ENCODE results near the gene KRT23.
"Not testable (repeated sequence)": the region's sequence is repeated elsewhere in the genome, so short reads cannot be mapped to it uniquely, and the experiment has no call there.

Gene KRT23

DNA sequence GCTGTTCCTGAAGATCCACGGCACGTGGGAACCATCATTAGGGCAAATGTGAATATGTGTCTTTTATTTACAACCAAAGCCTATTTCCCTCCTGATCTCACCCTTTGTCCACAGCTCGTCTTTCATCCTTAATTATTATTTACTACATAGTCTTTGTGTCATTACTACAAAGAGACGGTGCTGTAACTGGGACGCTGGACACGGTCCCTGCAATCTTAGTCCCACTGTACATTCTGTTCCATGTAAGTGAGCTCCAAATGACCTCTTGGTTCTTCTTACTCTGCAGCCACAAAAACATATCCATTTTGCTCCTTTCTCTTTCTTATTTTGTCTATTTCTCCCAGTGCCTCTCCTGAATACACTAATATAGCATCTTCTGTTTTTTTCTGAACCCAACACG lies 12.7 kb upstream of the KRT23 start:
- no peak for DNase-seq (ENCODE audit: low read depth in 2 of 2)

DNA sequence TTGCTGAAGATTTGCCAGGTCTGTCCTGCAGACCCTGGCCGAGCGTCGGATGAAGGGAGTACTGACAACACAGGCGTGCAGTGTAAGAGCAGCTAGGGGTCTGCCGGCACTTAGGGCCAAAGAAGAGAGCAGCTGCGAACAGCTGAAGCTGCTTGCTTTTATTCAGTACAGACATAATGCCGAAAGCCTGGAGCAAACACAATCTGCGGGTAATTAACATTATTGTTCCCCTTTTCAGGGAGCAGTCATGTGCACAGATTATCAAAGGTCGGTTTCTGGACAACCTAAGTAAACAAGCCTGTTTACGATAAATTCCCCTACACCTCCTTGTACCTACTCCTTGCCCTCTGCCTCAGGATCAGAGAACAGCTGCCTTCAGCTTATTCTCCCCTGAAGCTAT lies 12.0 kb upstream of the KRT23 start:
- DNase-seq (ENCODE audit: low read depth in 2 of 2): no peak

DNA sequence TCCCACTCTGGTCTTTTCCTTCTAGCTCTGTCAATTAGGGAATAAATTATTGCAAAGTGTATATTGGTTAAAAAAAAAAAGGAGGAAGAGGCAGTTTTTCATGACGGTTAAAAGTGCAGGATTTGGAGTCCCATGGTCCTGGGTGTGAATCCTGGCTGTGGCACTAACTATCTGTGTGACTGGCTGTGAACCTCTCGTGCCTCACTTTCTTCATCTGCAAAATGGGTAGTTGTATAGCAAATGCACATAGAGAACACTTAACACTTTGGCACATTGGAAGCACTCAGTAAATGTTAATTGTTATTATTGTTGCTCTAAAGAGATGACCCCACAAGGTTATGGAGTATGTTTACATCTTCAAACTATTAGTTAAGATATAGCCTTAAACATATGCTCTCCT lies 10.5 kb upstream of the KRT23 start:
- no peak for DNase-seq (ENCODE audit: low read depth in 2 of 2)

DNA sequence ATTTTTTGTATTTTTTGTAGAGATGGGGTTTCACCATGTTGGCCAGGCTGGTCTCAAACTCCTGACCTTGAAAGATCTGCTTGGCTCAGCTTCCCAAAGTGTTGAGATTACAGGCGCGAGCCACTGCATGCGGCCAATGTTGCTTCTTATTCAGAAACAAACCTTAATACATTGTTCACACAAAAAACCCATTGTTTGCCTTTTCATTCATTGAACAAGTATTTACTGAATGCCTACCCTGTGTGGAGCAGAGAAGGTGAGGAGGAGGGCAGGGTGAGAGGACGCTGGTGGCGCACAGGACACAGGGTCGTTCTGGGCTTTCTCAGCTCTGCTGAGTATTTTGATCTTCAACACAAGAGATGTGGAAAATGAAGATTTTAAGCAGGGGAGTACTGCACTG lies 8.0 kb upstream of the KRT23 start:
- no peak for DNase-seq (ENCODE audit: low read depth in 2 of 2)

DNA sequence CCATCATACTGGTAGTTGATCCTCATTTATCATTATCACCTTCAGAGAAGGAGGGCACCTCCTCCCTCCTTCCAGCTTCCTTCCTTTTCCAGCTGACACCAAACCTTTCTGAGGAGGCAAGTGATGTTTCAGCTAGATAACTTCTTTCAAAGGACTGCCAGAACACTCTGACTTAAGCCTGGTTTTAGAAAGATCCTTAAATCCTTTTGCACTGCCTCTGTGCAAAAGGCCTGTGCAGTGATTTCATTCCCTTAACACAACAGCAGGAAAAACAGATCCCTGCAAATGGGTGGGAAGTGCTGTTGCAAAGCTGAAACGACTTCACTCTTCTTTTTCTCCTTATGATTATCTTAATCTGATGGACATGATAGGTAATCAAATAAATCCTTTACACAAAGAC lies 7.1 kb upstream of the KRT23 start:
- no peak for DNase-seq (ENCODE audit: low read depth in 2 of 2)

DNA sequence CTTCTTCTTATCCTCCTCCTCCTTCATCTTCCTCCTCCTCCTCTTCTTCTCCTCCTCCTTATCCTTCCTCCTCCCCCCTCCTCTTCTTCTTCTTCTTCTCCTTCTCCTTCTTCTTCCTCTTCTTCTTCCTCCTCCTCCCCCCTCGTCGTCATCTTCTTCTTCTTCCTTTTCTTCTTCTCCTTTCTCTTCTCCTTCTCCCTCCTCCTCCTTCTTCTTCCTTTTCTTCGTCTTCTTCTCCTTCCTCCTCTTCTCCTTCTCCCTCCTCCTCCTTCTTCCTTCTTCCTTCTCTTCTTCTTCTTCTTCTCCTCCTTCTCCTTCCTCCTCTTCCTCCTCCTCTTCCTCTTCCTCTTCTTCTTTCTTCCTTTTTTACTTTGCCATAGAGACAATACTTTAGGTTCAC lies 5.1 kb upstream of the KRT23 start:
- DNase-seq (ENCODE audit: low read depth in 2 of 2): no peak

DNA sequence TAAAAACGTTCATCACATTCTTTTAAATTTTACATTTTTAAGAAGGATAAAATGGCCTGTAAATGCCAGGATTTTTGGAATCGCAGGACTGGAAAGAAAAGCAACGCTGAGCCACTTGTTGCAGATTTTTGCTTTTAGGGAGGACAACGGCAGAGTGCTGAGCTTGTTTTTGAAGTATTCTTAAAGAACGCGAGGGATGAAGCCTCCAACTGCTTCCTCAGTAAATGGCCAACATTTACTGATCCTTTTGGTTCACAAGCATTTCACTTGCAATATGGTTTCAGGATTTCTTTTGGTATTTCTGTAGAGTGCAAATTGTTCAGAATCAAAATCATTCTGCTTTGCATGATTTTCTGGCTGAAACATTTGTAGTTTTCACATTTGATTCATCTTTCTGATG lies 2.8 kb upstream of the KRT23 start:
- no peak for DNase-seq (ENCODE audit: low read depth in 2 of 2)

DNA sequence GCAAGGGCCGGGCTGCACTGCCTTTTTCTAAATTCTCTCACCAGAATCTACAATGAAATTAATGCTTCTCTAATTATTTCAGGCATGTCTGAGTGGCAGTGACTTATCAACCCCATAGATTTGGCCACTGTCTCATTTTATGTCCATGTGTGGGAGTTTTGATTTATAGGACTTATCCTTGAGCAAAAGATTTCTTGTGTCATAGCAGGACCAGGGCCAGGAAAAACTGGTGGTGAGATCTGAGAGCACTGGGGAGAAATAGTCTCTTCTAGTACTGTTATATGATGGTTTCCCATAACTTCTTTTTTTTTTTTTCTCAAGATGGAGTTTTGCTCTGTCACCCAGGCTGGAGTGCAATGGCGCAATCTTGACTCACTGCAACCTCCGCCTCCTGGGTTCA lies 1.5 kb upstream of the KRT23 start:
- DNase-seq (ENCODE audit: low read depth in 2 of 2): no peak

DNA sequence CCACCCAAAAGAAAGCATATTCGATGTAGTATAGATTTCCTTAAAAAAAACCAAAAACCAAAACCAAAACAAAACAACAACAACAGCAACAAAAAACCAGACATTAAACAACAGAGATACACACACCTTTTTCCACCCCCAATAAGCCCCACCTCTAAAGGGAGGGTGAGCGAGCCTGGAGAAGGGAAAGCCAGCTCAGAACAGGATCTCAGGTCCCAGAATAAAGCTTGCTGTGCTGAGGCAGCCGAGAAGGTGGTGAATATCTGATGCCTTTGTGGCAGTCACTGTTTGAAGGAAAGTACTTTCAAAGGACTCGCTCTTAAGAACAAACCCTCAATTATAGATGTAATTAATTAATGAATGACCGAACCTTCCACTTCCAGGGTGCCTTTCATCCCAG lies 470 bp downstream of the KRT23 start:
- DNase-seq (ENCODE audit: low read depth in 2 of 2): no peak

DNA sequence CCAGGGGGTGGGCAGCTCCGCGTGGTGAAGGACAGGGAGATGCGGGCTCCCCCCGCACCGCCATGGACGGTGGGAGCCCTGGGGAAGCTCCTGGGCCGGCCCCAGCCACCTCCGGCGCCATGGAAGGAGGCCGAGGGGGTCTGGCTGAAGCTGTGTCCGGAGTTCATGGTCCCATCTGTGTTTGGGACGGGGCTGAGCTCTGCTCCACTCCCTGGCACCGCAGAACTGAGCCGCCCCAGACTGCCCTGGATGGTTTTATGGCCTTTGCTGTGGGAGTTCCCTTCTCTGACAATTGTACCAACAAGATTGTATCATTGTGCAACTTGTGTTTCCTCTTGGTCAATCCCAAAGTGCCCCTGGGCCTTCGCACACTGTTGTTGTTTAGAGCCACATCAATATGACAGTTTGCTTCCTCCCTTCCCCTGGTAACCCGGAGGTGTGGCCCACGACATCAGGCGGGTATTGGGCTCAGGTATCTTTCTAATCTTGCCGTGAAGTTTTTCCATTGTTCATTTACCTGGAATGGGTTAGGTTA lies 942 bp downstream of the KRT23 start:
- no peak for DNase-seq (ENCODE audit: low read depth in 2 of 2)

DNA sequence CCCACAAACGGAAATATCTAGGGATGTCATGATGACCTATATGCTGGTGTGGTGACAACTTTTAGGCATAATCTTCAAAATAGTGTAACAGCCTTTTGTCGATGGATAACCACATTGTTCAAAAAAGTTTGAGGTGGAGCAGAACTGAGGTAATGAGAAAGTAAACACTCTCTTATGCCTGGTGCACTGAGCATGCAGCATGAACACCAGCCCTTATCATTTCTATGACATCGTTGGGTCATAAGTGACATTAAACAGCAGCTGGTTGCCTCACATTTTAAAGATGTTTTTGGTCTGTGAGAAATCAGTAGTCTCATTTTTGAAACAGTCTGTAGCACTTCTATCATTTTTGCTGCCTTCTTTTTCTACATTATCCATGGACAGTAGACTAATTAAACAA lies 1.8 kb downstream of the KRT23 start:
- no peak for DNase-seq (ENCODE audit: low read depth in 2 of 2)

DNA sequence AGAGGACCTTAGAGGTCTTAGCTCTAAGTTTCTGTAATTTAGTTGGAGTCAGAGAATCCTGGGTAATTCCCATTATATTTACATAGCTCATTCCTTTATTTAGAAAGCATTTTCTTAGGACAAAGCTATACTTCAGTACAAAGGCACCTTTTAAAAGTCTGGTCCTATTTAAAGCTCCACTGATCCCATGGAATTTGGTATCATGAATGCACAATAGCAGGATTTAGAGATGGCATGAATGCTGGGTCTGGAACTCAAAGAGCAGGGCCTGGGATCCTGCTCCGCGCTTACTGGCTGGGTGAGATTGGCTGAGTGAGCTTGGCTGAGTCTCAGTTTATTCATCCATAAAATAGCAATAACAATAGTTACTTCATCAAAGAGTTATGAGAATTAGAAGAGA lies 4.8 kb downstream of the KRT23 start:
- no peak for DNase-seq (ENCODE audit: low read depth in 2 of 2)

DNA sequence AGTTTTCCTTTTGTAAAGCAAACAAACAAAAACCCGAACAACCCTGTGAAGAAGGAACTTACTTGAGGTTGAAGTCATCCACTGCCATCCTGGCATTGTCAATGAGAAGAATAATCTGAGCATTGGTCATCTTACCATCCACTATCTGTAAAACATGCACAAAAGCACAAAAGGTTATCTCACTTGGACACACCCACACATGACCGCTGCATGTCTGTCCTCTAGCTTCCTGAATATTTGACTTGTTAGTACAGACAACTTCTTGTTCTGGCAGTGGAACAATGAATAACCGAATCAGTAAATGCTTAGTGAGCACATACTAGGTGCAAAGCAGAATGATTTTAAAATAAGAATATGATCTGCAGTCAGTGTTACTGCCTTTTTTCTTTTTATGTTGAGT lies 6.1 kb downstream of the KRT23 start:
- DNase-seq (ENCODE audit: low read depth in 2 of 2): no peak

DNA sequence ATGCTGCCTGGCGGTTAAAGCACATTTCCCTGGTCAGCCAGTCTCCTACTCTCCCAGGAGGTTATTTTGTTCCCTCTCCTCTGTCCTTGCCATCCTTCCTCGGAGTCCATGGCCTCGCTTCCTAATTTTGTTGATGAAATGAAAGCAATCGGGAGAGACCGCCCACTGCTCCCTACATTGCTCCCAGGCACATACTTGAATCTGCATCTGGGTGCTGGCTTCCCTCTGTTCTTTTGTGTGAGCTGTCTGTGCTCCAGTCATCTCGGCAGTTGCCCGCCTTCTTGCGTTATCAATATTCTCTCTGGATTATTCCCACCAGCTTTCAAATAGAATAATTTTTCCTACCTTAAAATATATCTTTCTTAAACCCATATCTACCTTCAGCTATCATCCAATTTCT lies 11.1 kb downstream of the KRT23 start:
- DNase-seq (ENCODE audit: low read depth in 2 of 2): no peak

DNA sequence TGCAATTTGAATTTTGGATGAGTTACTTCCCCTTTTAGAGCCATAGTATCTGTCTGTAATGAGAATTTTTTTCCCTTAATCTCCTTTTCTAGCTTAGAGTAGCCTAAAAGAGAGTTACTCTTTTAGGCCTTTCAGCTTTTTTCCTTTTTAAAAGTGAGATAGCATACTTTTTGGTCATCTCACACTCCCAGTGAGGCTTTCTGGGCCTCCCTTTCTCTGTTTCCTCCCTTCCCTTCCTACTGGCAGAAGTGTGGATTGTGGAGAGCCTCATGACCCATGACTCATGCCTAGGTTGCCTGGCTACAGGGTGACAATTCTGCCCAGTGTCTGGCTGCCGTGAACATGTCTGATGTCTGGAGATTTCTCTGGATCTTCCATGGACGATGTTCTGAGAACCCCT lies 15.2 kb downstream of the KRT23 start:
- DNase-seq (ENCODE audit: low read depth in 2 of 2): no peak

DNA sequence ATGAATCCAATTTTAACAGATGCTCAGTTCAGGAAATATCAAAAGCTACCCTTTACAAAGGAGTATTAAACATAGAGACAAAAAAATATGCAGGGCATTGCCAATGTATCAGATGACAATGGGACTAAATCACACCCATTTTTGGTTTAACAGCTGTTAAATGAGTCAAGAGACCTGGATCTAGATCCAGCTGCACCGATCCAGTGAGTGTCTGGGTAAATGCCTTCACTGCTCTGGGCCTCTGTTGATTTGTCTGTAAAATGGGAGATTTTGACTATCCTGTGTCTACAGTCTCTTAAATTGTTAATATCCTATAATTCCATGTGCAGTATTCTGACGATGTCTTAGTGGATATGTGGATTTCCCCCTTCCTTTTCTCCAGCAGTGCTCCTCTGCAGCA lies 16.4 kb downstream of the KRT23 start:
- DNase-seq (ENCODE audit: low read depth in 2 of 2): no peak

DNA sequence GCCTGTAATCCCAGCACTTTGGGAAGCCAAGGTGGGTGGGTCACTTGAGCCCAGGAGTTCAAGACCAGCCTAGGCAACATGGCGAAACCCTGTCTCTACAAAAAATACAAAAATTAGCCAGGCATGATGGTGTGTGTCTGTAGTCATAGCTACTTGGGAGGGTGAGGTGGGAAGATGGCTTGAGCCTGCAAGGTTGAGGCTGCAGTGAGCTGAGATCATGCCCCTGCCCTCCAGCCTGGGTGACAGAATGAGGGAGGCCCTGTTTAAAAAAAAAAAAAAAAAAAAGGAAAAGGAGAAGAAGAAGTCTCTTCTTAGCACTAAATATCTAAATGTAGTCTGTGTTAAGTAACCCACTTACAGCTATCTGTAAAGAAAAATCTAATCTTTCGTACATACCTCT lies 20.3 kb downstream of the KRT23 start:
- not testable (repeated sequence) for DNase-seq (ENCODE audit: low read depth in 2 of 2)

DNA sequence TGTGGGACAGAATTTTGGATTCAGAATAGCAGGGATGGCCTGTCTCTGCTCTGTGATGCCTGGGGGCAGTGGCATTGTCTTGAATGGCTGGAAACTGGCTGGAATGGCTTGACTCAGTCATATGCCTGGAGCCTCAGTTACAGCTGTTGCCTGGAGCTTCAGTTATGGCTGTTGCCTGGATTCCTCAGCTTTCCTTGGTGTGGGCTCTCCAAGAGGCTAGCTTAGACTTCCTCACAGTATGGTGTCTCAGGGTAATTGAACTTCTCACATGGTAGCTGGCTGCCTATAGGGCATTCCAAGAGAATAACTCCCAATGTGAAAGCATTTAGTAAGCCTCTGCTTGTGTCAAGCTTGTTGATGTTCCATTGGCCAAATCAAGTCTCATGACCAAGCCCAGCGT lies 21.1 kb downstream of the KRT23 start:
- DNase-seq (ENCODE audit: low read depth in 2 of 2): no peak

DNA sequence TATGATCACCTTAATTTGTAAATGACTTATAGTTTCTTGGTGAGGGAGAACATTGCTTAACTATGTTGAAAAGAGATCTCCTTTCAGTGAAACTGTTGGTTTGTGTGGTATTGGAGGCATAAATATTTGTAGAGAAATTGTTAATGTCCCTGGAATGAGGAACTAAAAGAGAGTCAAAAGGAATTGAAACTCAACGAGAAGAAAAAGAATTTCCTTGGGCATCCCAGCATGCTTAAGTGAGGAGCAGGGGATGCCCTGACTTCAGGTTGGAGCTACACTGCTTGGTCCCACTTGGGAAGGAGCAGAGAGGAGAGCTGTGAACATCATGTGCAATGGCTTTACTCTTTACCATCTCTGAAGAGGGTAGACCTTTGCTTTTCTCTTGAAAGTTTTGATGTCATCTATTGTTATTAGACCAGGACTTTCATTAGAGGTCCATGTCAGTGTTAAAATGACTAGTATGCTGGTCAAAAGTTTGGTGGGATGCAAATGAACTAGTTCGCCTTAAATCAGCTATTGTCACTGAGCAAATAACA lies 21.7 kb downstream of the KRT23 start:
- DNase-seq (ENCODE audit: low read depth in 2 of 2): no peak

DNA sequence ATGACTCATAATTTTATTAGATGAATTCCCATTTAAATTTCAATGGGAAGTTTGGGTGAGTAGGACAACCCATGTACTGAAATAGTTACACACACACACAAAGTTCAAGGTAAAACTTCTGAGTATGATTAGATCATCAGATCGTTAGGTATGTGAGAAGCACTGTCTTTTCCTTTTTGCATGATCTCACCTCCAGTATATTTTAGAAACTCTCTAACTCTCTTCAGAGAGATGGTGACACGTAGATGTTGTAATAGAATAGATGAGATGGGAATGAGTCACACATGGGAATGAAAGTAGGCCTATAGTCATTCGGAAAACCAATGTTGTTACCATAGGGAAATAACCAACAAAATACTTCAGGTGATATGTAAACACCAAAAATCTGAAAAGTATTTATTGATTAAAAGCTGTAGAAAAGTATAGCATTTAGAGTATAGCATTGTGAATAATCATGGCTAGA lies 22.2 kb downstream of the KRT23 start:
- DNase-seq (ENCODE audit: low read depth in 2 of 2): no peak

DNA sequence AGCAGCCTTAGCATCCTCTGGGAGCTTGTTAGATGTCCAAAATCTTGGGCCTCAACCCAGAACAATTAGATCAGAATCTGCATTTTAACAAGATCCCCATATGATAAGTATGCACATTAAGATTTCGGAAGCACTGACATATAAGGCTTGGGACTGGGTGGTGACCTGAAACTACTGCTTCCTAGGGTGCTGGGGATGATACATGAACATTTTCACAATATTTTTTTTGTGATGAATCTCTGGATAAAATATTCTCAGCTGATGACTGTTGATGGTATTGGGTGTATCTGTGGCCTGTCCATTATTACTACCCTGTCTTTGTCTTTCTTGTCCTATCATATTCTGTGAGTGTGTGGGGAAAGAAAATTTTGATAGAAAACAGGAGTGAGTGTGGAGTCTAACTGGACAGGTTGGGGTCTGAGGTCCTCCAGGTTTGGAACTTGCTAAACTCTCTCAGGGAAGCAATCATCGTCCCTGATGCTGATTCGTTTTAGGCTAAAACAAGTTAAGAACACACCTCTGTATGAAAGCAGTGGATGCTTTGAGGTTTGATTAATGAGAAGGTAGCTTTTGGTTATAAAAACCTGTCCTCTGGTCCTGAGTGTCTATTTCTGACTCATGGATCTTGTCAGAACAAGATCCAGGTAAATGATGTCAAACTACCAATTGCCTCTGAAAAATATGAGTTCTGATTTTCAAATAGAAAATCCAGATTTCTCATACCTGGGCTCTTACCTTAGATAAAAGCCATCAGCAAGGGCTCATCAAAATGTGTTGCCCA lies 23.2 kb downstream of the KRT23 start:
- DNase-seq (ENCODE audit: low read depth in 2 of 2): no peak

DNA sequence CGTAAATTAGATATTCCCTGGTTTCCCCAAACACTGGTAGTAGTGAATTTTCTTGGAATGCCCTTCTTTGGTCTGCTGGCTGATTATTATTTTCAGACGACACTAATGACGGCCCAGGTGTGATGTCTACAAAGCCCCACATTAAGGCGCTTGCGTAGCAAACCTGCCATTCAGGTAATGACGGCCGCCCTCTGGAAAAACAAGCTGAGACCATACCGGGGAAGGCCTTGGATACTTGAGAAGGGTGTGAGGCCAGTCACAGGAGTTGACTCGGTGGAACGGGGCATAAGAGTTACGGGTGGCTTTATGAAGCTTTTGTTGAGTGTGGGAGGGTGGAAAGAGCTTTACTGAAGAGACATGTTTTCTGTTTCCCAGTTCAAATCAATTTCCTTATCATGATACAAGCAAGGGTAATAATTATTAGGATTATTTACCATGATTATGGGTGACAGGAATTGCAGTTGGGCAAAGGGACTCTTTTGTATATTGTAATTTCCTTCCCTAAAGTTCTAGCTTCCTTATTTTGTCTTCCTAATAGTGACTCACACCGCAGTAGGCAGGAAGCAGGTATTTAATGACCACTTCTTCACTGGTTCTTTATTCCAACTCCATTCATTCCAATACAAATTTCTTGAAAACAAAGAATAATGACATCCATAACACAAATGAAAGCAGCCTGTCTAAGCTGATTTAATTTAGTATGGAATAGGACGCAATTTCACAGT lies 24.8 kb downstream of the KRT23 start:
- DNase-seq (ENCODE audit: low read depth in 2 of 2): no peak

DNA sequence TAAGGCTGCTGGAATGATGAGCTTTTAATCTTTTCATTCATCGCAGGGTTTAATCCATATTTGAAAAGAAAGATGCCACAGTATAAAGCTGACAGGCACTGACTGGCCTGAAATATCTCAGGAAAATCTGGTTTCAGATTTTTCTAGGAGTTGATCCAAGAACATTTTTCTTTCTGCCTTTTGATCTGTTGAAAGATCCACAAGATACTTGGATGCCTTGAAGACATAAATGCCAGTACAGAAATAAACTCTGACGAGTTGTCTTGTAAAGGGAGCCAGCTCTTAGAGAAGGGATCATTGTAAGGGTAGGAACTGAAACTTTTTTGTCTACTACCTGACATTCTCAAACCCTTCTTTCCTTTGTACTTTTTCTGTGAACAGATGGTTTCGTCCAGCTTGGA lies 27.0 kb downstream of the KRT23 start:
- DNase-seq (ENCODE audit: low read depth in 2 of 2): no peak

All from stimulated activated CD4-positive, alpha-beta T cell treated with anti-CD3 and anti-CD28 coated beads, Interleukin-1b, Interleukin-23, amount 100 ng/mL, for 1 hour (primary cell).